Panc1 (cell line): ENCODE measurements around the gene PRKAG2. TPM values are rescaled to one million over a fixed set of nuclear protein-coding genes. Genes with fewer than 3 reads are reported as not detected.

ENCODE experiments used
- ATAC-seq: fragments of 200-7000 bp; cut with Tn5 transposase; 2 replicates; pipeline ENCODE4 v1.9.1; 2020; ENCODE audit warnings: mild to moderate bottlenecking, moderate library complexity
- BruUV-seq: library from RNA; stranded (reverse); fragments of 400-500 nt; replicated peaks from 2 replicates; lab custom pipeline; 2021; lab: Mats Ljungman, UMichigan
- CTCF ChIA-PET: fragments of 300-600 bp; sonication (Branson Sonifier 250); formaldehyde crosslinking; loops from one replicate; lab custom pipeline; 2022; ENCODE audit warnings: antibody characterized with exemption; lab: Charles Lee
- POLR2A ChIA-PET: fragments of 300-600 bp; sonication (Branson Sonifier 250); formaldehyde crosslinking; loops from one replicate; lab custom pipeline; 2022; ENCODE audit warnings: antibody characterized with exemption; lab: Charles Lee
- DNase-seq: peaks from one replicate; pipeline ENCODE4 v3.0.0-alpha.2; 2010; ENCODE audit warnings: low read depth, low spot score
- H3K27ac ChIP-seq: 2 replicates; pipeline ENCODE4 v1.5.1; 2011; ENCODE audit warnings: mild to moderate bottlenecking, low read length, inconsistent platforms
- H3K27me3 ChIP-seq: fragments of 200-500 bp; sonication (Bioruptor generic); 2 replicates; pipeline ENCODE4 v1.6.0; 2014; ENCODE audit warnings: low read length, inconsistent platforms; ENCODE audit not compliant: control insufficient read depth, insufficient read depth
- H3K36me3 ChIP-seq: fragments of 200-500 bp; sonication (Bioruptor generic); 2 replicates; pipeline ENCODE4 v1.5.1; 2014; ENCODE audit warnings: inconsistent platforms, mild to moderate bottlenecking, low read length, moderate library complexity; ENCODE audit not compliant: control insufficient read depth, insufficient read depth
- H3K4me1 ChIP-seq: 2 replicates; pipeline ENCODE4 v1.5.1; 2011; ENCODE audit warnings: inconsistent platforms, mild to moderate bottlenecking, low read length, moderate library complexity; ENCODE audit not compliant: control insufficient read depth, insufficient read depth
- H3K4me3 ChIP-seq, 2 experiments: 2 replicates each; pipeline ENCODE4 v1.5.1; 2011 to 2012; ENCODE audit warnings: low read depth in 2 of 2, low read length in 2 of 2, mild to moderate bottlenecking in 2 of 2, inconsistent platforms in 1 of 2, moderate library complexity in 1 of 2
- H3K9me3 ChIP-seq: fragments of 200-500 bp; sonication (Bioruptor generic); 2 replicates; pipeline ENCODE4 v1.5.1; 2014; ENCODE audit warnings: low read depth, mild to moderate bottlenecking, inconsistent platforms, low read length, moderate library complexity; ENCODE audit not compliant: control insufficient read depth, insufficient read depth
- CTCF ChIP-seq: fragments of 450-650 bp; IDR thresholded peaks from 2 replicates; pipeline ENCODE4 v1.5.1; 2017; ENCODE audit warnings: mild to moderate bottlenecking
- POLR2AphosphoS5 ChIP-seq: IDR thresholded peaks from 2 replicates; pipeline ENCODE4 v1.6.1; 2012; ENCODE audit warnings: mild to moderate bottlenecking, low read depth, low read length, moderate library complexity
- SIN3A ChIP-seq: IDR thresholded peaks from 2 replicates; pipeline ENCODE4 v1.6.1; 2012; ENCODE audit warnings: low read depth, mild to moderate bottlenecking, low read length, moderate library complexity, borderline replicate concordance; ENCODE audit not compliant: insufficient read depth
- TCF7L2 ChIP-seq: IDR thresholded peaks from 2 replicates; pipeline ENCODE4 v1.6.1; 2011; ENCODE audit warnings: mild to moderate bottlenecking, low read depth, low read length, inconsistent platforms
- in situ Hi-C: cut with HindIII; loops from 2 replicates; pipeline ENCODE4 v1.10.0; 2016; ENCODE audit warnings: low sequenced_read_pairs, low pct_unique_long_range_greater_than_20kb
- intact Hi-C: fragments of 100-400 bp; cut with micrococcal nuclease; formaldehyde crosslinking; loops from one replicate; pipeline ENCODE4 v1.10.0; 2022; ENCODE audit not compliant: unreplicated experiment
- total RNA-seq: library from RNA; stranded (reverse); gene quantifications from one replicate; pipeline ENCODE4 v1.2.1, GENCODE V29; 2021; ENCODE audit not compliant: unreplicated experiment
- TF ChIP-seq, protein P1 (sequence below), 2 experiments: IDR thresholded peaks; 2 replicates each; pipeline ENCODE4 v1.6.1; 2011 to 2012; ENCODE audit warnings: low read depth in 2 of 2, control low read depth in 1 of 2, low read length in 1 of 2, mild to moderate bottlenecking in 1 of 2, moderate library complexity in 1 of 2; ENCODE audit not compliant: insufficient read depth in 1 of 2

The PRKAG2 gene
- total RNA-seq, 1 experiment from 2014 or later, result 71.6 TPM

- peaks cover 4% of the 10 kb centered on the region for H3K36me3 ChIP-seq
- ChIA-PET POLR2A (no interaction called here), CTCF (interaction anchor here (0.7 kb wide), 1 partner anchor 63 kb away, joined by 3 read pairs; no protein-coding TSS in a partner anchor)
Observed at GRCh38 chr7:151633516-151633812, 243.5 kb downstream of the PRKAG2 start.

GRCh38 chr7:151632750-151633515 is 244.0 kb downstream of the PRKAG2 start:
- ChIA-PET CTCF (interaction anchor here (0.6 to 0.7 kb wide), 3 partner anchors 9 to 318 kb away, joined by 3 to 4 read pairs (median 3); no protein-coding TSS in a partner anchor), POLR2A (interaction anchor here (0.5 to 0.9 kb wide), 2 partner anchors 24 to 126 kb away, joined by 3 read pairs; no protein-coding TSS in a partner anchor)
- H3K4me3 ChIP-seq, result peak overlapping the region; percentile 53 to 93
- H3K27ac ChIP-seq, result peak overlapping the region; percentile 72
- H3K36me3 ChIP-seq, result peaks cover 4% of the 10 kb centered on the region
- H3K27me3 ChIP-seq, result no peaks in the 10 kb centered on the region
- H3K4me1 ChIP-seq, result peaks cover 27% of the 10 kb centered on the region
- H3K9me3 ChIP-seq, result no peaks in the 10 kb centered on the region
- DNase-seq (no peak), ATAC-seq (no peak)
- in situ Hi-C loops, result no loop called here
- TF ChIP-seq TCF7L2 (no peak), SIN3A (no peak), CTCF (no peak), POLR2AphosphoS5 (no peak)
- TF ChIP-seq, protein P1, sequence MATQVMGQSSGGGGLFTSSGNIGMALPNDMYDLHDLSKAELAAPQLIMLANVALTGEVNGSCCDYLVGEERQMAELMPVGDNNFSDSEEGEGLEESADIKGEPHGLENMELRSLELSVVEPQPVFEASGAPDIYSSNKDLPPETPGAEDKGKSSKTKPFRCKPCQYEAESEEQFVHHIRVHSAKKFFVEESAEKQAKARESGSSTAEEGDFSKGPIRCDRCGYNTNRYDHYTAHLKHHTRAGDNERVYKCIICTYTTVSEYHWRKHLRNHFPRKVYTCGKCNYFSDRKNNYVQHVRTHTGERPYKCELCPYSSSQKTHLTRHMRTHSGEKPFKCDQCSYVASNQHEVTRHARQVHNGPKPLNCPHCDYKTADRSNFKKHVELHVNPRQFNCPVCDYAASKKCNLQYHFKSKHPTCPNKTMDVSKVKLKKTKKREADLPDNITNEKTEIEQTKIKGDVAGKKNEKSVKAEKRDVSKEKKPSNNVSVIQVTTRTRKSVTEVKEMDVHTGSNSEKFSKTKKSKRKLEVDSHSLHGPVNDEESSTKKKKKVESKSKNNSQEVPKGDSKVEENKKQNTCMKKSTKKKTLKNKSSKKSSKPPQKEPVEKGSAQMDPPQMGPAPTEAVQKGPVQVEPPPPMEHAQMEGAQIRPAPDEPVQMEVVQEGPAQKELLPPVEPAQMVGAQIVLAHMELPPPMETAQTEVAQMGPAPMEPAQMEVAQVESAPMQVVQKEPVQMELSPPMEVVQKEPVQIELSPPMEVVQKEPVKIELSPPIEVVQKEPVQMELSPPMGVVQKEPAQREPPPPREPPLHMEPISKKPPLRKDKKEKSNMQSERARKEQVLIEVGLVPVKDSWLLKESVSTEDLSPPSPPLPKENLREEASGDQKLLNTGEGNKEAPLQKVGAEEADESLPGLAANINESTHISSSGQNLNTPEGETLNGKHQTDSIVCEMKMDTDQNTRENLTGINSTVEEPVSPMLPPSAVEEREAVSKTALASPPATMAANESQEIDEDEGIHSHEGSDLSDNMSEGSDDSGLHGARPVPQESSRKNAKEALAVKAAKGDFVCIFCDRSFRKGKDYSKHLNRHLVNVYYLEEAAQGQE (IDR thresholded peaks at IDR 0.05; ENCODE audit: insufficient read depth in 1 of 2, low read depth in 2 of 2, low read length in 1 of 2), result no peak
- intact Hi-C loops, result no loop called here
- BruUV-seq, result no TSS peak

More at GRCh38 chr7:151633516-151633812, 243.5 kb downstream of the PRKAG2 start:
- Histone ChIP-seq H3K4me1 (peaks cover 22% of the 10 kb centered on the region), H3K27me3 (no peaks in the 10 kb centered on the region), H3K9me3 (no peaks in the 10 kb centered on the region), H3K4me3 (no peak overlapping the region), H3K27ac (peak overlapping the region; percentile 15; the same call in 1 of the 2 replicates)
- TF ChIP-seq SIN3A, result no peak
- no peak for TF ChIP-seq POLR2AphosphoS5
- TF ChIP-seq, protein P1 (IDR thresholded peaks at IDR 0.05; ENCODE audit: insufficient read depth in 1 of 2, low read depth in 2 of 2, low read length in 1 of 2), result no peak
- BruUV-seq, result no TSS peak
- intact Hi-C loops (no loop called here), in situ Hi-C loops (no loop called here)
- ATAC-seq, result no peak
- DNase-seq, result no peak
